Stimulated activated CD8-positive, alpha-beta memory T cell treated with anti-CD3 and anti-CD28 coated beads, Interleukin-15, amount 100 ng/mL, for 24 hours (primary cell): ENCODE data around the gene R3HCC1L.

Experiments used
- DNase-seq: peaks from one replicate; pipeline ENCODE4 v3.0.0-alpha.2; 2020; ENCODE audit warnings: low read depth

R3HCC1L gene

DNA sequence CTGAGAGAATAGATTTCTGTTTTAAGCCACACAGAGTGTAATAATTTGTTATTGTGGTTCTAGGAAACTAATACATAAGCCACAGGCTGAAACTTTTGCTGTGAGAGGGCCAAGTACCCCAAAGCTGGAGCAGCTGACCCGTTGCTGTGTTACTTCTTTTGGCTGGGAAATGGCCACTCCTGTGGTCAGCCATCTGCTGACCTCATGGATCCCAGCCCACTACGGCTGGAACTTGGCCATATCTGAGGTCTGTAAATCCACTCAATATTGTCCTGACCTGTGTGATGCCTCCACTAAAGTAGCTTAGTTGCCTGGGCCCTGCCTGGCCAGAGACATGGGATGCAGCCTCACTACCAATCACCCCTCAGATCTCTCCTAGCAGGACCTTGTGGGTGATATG is 151.0 kb downstream of the R3HCC1L start:
- DNase-seq: no peak

- no peak for DNase-seq
Measured at GRCh38 chr10:98286419-98286818, 152.0 kb downstream of the R3HCC1L start.

DNA sequence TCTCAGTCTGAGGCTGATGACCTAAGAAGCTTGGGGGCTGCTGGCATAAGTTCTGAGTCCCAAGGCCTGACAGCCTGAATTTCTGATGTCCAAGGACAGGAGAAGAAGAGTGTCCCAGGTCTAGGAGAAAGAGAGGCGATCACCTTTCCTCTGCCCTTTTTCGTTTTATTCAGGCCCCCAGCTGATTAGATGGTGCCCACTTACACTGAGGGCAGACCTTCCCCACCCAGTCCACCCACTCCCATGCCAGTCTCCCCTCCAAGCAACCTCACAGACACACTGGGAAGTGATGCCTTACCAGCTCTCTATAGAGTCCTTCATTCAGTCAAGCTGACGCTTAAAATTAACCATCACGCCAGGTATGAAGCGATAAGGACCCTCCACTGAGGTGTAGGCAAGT is 152.9 kb downstream of the R3HCC1L start:
- no peak for DNase-seq

- no peak for DNase-seq
Measured at GRCh38 chr10:98289802-98290209, 155.3 kb downstream of the R3HCC1L start.

DNA sequence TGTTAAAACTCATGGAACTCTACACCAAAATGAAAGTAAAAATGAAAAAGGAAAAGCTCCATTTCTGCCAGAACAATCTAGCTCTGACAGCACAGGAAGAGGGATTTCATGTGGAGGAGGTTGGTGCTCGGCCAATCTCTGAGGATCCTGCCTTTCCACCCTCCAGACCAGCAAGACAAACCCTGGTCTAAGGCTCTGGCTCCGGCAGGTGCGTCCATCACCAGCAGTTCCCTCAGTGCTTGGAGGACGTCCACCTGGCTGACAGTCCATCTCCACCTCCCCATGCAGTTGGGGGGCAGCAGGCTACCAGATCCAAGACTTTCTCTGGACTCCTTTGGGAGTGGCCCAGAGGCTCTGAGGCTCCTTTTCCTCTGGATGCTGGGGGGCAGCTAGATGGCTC is 158.5 kb downstream of the R3HCC1L start:
- DNase-seq: no peak

- DNase-seq: no peak
Measured at GRCh38 chr10:98293550-98294269, 159.3 kb downstream of the R3HCC1L start.

- no peak for DNase-seq
Measured at GRCh38 chr10:98294270-98294627, 159.8 kb downstream of the R3HCC1L start.
